ENCODE results near the gene CSF3. TPM values are rescaled to one million over a fixed set of nuclear protein-coding genes. Genes with fewer than 3 reads are reported as not detected.
A peak's percentile ranks its signal among the peaks of the same experiment; 100 is the strongest.

The CSF3 gene
- total and polyA plus RNA-seq, 2 of the 4 experiments (the other 2 are of a cell fraction) = not detected

- WGBS, 2 experiments (ENCODE audit: extremely low coverage in 2 of 2, insufficient read length in 1 of 2) = 5% methylated on average over 7 of the region's 10 CpGs; no CpG with 5 or more reads in 1 of the 2 experiments
- ATAC-seq (ENCODE audit: low read depth) = no peak
- in situ Hi-C loops (cut with MboI; ENCODE audit: low sequenced_read_pairs) = no loop called here
Measured at GRCh38 chr17:40063901-40064531, 48.8 kb downstream of the CSF3 start.

More at GRCh38 chr17:40063901-40064531, 48.8 kb downstream of the CSF3 start:
- Histone ChIP-seq H3K27ac (ENCODE audit: insufficient read depth, low read length) (peak overlapping the region; percentile 64), H3K4ac (ENCODE audit: low read depth, low read length) (peak overlapping the region; percentile 85), H2BK15ac (ENCODE audit: low read depth, low read length) (no peak overlapping the region), H3K14ac (replicated peaks; ENCODE audit: low read depth, low read length) (peak overlapping the region; percentile 89), H3K4me3 (ENCODE audit: insufficient read depth, low read depth, low read length) (peak overlapping the region; percentile 95), H2BK20ac (ENCODE audit: low read depth, low read length) (no peak overlapping the region), H4K8ac (ENCODE audit: low read depth in 2 of 2, low read length in 2 of 2) (no peak overlapping the region; a peak in 2 of 4 replicates), H3K36me3 (ENCODE audit: control insufficient read depth, insufficient read depth, low read length) (no peaks in the 10 kb centered on the region), H2BK120ac (ENCODE audit: low read depth, low read length) (0 out of 2 replicates have a peak overlapping the region, but pooled peaks have one; percentile 56), H3K4me1 (ENCODE audit: control insufficient read depth, insufficient read depth, low read length) (peaks cover 29% of the 10 kb centered on the region), H3K79me1 (ENCODE audit: low read depth in 1 of 2, low read length in 2 of 2) (peaks cover 27 to 60% of the 10 kb centered on the region in 2 experiments), H4K91ac (ENCODE audit: insufficient read depth, low read depth, low read length) (peak overlapping the region; percentile 76; the same call in 1 of the 2 replicates), H2AK9ac (replicated peaks; ENCODE audit: low read depth, low read length, poor library complexity) (peak overlapping the region; percentile 99), H2AK5ac (ENCODE audit: low read depth, low read length) (peak overlapping the region; percentile 85), H3K9ac (ENCODE audit: low read depth, low read length) (peak overlapping the region; percentile 88), H4K20me1 (ENCODE audit: insufficient read depth, low read length) (peaks cover 25% of the 10 kb centered on the region; the same call in 1 of the 2 replicates), H3K27me3 (ENCODE audit: control insufficient read depth, insufficient read depth, low read length) (no peaks in the 10 kb centered on the region), H3K4me2 (ENCODE audit: low read depth, low read length) (peak overlapping the region; percentile 89), H3K23ac (ENCODE audit: low read depth, low read length) (peak overlapping the region; percentile 96), H3K56ac (ENCODE audit: extremely low read depth, insufficient read depth, low read length) (peak overlapping the region; percentile 60), H4K5ac (ENCODE audit: low read depth, low read length) (no peak overlapping the region), H3K9me3 (ENCODE audit: control insufficient read depth, insufficient read depth, low read length) (no peaks in the 10 kb centered on the region), H3K9me1 (ENCODE audit: insufficient read depth, low read length) (peaks cover 33% of the 10 kb centered on the region), H3K18ac (ENCODE audit: low read depth, low read length) (no peak overlapping the region), H2BK5ac (ENCODE audit: low read depth, low read length, poor library complexity, severe bottlenecking) (peak overlapping the region; percentile 51), H2AFZ (replicated peaks; ENCODE audit: low read length, poor library complexity) (peak overlapping the region; percentile 95)
- TF ChIP-seq MXI1 (IDR thresholded peaks at IDR 0.05; ENCODE audit: borderline replicate concordance, low read depth, low read length) (peak; percentile 51; the same call in 1 of the 2 replicates), CTCF (conservative IDR thresholded peaks at IDR 0.05; ENCODE audit: low read depth, low read length) (no peak), BHLHE40 (IDR thresholded peaks at IDR 0.05; ENCODE audit: low read depth, low read length) (peak; percentile 25; the same call in 1 of the 2 replicates)
- intact Hi-C loops (cut with micrococcal nuclease) (loop anchor here (2.0 kb wide), 1 partner anchor 23 kb away; no protein-coding TSS in a partner anchor), dilution Hi-C loops (cut with HindIII; ENCODE audit: low sequenced_read_pairs, unreplicated experiment) (no loop called here)
- ChIA-PET CTCF (interaction anchor here (0.6 to 3.9 kb wide), 5 partner anchors 11 to 217 kb away, joined by 3 to 24 read pairs (median 5); no protein-coding TSS in a partner anchor), POLR2A (ENCODE audit: unreplicated experiment) (interaction anchor here (1.0 kb wide), 1 partner anchor 10 kb away, joined by 4 read pairs; the partner anchor contains the start of gene MED24)
- DNase-seq = no peak
- BruUV-seq (replicated peaks) = no TSS peak
